Astrocyte (in vitro differentiated cells and primary cell): ENCODE measurements around the gene ERGIC2. TPM values are rescaled to one million over a fixed set of nuclear protein-coding genes. Genes with fewer than 3 reads are reported as not detected.

Experiments used
- DNase-seq: peaks from one replicate; pipeline ENCODE4 v3.0.0-alpha.2; 2010; ENCODE audit warnings: low read depth
- FAIRE-seq: peaks from 2 replicates; lab custom pipeline; 2011; peaks lifted over from hg19 to GRCh38; lab: Jason Lieb, UNC
- H2AFZ ChIP-seq: 2 replicates; pipeline ENCODE4 v1.6.0; 2012; ENCODE audit warnings: low read depth, low read length, inconsistent platforms
- H3K27ac ChIP-seq: 2 replicates; pipeline ENCODE4 v1.5.1; 2011; ENCODE audit warnings: low read depth, low read length, inconsistent platforms
- H3K27me3 ChIP-seq: 2 replicates; pipeline ENCODE4 v1.6.0; 2011; ENCODE audit warnings: low read length, inconsistent platforms; ENCODE audit not compliant: insufficient read depth
- H3K36me3 ChIP-seq: 2 replicates; pipeline ENCODE4 v1.5.1; 2011; ENCODE audit warnings: low read length, inconsistent platforms; ENCODE audit not compliant: insufficient read depth
- H3K4me1 ChIP-seq: 2 replicates; pipeline ENCODE4 v1.5.1; 2011; ENCODE audit warnings: low read length, inconsistent platforms; ENCODE audit not compliant: insufficient read depth
- H3K4me2 ChIP-seq: 2 replicates; pipeline ENCODE4 v1.6.0; 2012; ENCODE audit warnings: low read length, inconsistent platforms
- H3K4me3 ChIP-seq: 2 replicates; pipeline ENCODE4 v1.5.1; 2011; ENCODE audit warnings: low read depth, mild to moderate bottlenecking, low read length, inconsistent platforms; ENCODE audit not compliant: insufficient read depth
- H3K79me2 ChIP-seq: 2 replicates; pipeline ENCODE4 v1.6.0; 2012; ENCODE audit warnings: mild to moderate bottlenecking, low read length, inconsistent platforms; ENCODE audit not compliant: insufficient read depth
- H3K9ac ChIP-seq: 2 replicates; pipeline ENCODE4 v1.6.0; 2012; ENCODE audit warnings: mild to moderate bottlenecking, low read length, inconsistent platforms
- H3K9me3 ChIP-seq: 2 replicates; pipeline ENCODE4 v1.5.1; 2012; ENCODE audit warnings: low read depth, mild to moderate bottlenecking, low read length, inconsistent platforms; ENCODE audit not compliant: insufficient read depth
- H4K20me1 ChIP-seq: 2 replicates; pipeline ENCODE4 v1.6.0; 2012; ENCODE audit warnings: low read length, inconsistent platforms; ENCODE audit not compliant: insufficient read depth
- H3K27ac Mint-ChIP-seq: one replicate; pipeline ENCODE4 v1.8.0; 2021; ENCODE audit warnings: mild to moderate bottlenecking, mixed read lengths; ENCODE audit not compliant: unreplicated experiment
- H3K27me3 Mint-ChIP-seq: one replicate; pipeline ENCODE4 v1.8.0; 2021; ENCODE audit warnings: low read depth, mixed read lengths; ENCODE audit not compliant: unreplicated experiment
- H3K36me3 Mint-ChIP-seq: one replicate; pipeline ENCODE4 v1.8.0; 2021; ENCODE audit warnings: low read depth, mixed read lengths; ENCODE audit not compliant: unreplicated experiment
- H3K4me1 Mint-ChIP-seq: one replicate; pipeline ENCODE4 v1.8.0; 2021; ENCODE audit warnings: low read depth, mixed read lengths; ENCODE audit not compliant: unreplicated experiment
- H3K4me3 Mint-ChIP-seq: one replicate; pipeline ENCODE4 v1.8.0; 2021; ENCODE audit warnings: mild to moderate bottlenecking, moderate library complexity, mixed read lengths; ENCODE audit not compliant: unreplicated experiment
- H3K9me3 Mint-ChIP-seq: one replicate; pipeline ENCODE4 v1.8.0; 2021; ENCODE audit warnings: mild to moderate bottlenecking, mixed read lengths; ENCODE audit not compliant: unreplicated experiment
- EZH2 ChIP-seq: IDR thresholded peaks from 2 replicates; pipeline ENCODE4 v1.6.1; 2012; ENCODE audit warnings: mild to moderate bottlenecking, low read length, inconsistent platforms; ENCODE audit not compliant: insufficient read depth
- total RNA-seq: library from RNA; stranded (reverse); gene quantifications from 2 replicates; pipeline ENCODE4 v1.2.1, GENCODE V29; 2021
- TF ChIP-seq, protein P1 (sequence below): IDR thresholded peaks from 2 replicates; pipeline ENCODE4 v1.5.1; 2011; ENCODE audit warnings: low read depth, mild to moderate bottlenecking, inconsistent platforms, low read length, moderate library complexity; ENCODE audit not compliant: insufficient read depth

Gene ERGIC2
- total RNA-seq, 1 donor from 2014 or later, result 81.5 TPM

DNA sequence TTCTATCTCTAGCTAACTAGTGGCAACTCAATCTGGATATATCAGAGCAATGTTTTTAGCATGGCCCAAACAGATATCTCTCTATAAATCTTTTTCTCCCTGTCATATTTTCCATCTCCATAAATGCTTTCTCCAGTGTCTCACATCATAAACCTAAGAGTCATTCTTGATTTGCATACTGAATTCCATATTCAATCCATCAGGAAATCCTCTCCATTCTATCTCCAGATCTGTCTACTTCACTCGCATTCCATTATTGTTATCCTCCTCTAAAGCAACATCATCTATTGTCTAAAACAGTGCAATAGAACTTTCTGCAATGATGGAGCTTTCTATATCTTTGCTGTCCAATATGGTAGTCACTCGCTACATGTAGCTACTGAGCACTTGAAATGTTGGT lies 45.5 kb upstream of the ERGIC2 start:
- no peak for FAIRE-seq
- DNase-seq, result no peak
- Histone ChIP-seq H3K4me3 (no peak overlapping the region), H3K9me3 (no peaks in the 10 kb centered on the region), H3K27me3 (no peaks in the 10 kb centered on the region), H4K20me1 (no peaks in the 10 kb centered on the region), H2AFZ (no peak overlapping the region), H3K27ac (no peak overlapping the region), H3K79me2 (no peaks in the 10 kb centered on the region), H3K9ac (no peak overlapping the region), H3K4me1 (no peaks in the 10 kb centered on the region), H3K36me3 (no peaks in the 10 kb centered on the region), H3K4me2 (no peak overlapping the region)
- Mint-ChIP-seq H3K27me3 (no peaks in the 10 kb centered on the region), H3K9me3 (peaks cover 4% of the 10 kb centered on the region), H3K4me1 (peaks cover 5% of the 10 kb centered on the region), H3K4me3 (no peak overlapping the region), H3K36me3 (no peaks in the 10 kb centered on the region), H3K27ac (no peak overlapping the region)
- TF ChIP-seq EZH2, result no peak
- TF ChIP-seq, protein P1, sequence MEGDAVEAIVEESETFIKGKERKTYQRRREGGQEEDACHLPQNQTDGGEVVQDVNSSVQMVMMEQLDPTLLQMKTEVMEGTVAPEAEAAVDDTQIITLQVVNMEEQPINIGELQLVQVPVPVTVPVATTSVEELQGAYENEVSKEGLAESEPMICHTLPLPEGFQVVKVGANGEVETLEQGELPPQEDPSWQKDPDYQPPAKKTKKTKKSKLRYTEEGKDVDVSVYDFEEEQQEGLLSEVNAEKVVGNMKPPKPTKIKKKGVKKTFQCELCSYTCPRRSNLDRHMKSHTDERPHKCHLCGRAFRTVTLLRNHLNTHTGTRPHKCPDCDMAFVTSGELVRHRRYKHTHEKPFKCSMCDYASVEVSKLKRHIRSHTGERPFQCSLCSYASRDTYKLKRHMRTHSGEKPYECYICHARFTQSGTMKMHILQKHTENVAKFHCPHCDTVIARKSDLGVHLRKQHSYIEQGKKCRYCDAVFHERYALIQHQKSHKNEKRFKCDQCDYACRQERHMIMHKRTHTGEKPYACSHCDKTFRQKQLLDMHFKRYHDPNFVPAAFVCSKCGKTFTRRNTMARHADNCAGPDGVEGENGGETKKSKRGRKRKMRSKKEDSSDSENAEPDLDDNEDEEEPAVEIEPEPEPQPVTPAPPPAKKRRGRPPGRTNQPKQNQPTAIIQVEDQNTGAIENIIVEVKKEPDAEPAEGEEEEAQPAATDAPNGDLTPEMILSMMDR, result no peak

DNA sequence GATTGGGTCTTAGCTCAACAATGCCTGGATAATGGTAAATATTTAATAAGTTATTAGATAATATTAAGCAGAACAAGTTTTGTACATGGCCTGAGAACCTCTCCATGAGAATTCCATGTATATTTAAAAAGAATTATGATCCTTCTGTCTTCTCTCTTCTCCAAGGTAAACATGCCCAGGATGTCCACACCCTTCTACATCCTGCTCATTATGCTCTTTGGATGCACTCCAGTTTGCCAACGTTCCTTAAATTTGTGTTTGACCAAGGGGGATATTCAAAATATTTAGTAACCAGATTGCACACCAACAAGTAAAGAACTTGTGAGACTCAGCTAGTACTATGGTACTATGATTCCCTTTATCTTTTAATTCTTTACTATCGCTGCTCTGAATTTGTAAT lies 44.8 kb upstream of the ERGIC2 start:
- Mint-ChIP-seq H3K4me3 (no peak overlapping the region), H3K27me3 (no peaks in the 10 kb centered on the region), H3K4me1 (peaks cover 5% of the 10 kb centered on the region), H3K36me3 (no peaks in the 10 kb centered on the region), H3K9me3 (peaks cover 4% of the 10 kb centered on the region), H3K27ac (no peak overlapping the region)
- no peaks in the 10 kb centered on the region for H3K9me3 ChIP-seq
- FAIRE-seq, result no peak
- H3K9ac ChIP-seq, result no peak overlapping the region
- H3K36me3 ChIP-seq, result no peaks in the 10 kb centered on the region
- no peak overlapping the region for H2AFZ ChIP-seq
- H3K79me2 ChIP-seq, result no peaks in the 10 kb centered on the region
- H3K4me1 ChIP-seq, result no peaks in the 10 kb centered on the region
- H3K27me3 ChIP-seq, result no peaks in the 10 kb centered on the region
- no peak overlapping the region for H3K4me3 ChIP-seq
- TF ChIP-seq EZH2, result no peak
- TF ChIP-seq, protein P1, result no peak
- no peak overlapping the region for H3K4me2 ChIP-seq
- DNase-seq, result no peak
- H4K20me1 ChIP-seq, result no peaks in the 10 kb centered on the region
- H3K27ac ChIP-seq, result no peak overlapping the region

GRCh38 chr12:29416748-29417147 lies 35.8 kb upstream of the ERGIC2 start:
- Mint-ChIP-seq H3K27ac (no peak overlapping the region), H3K4me1 (no peaks in the 10 kb centered on the region), H3K27me3 (no peaks in the 10 kb centered on the region), H3K9me3 (peaks cover 4% of the 10 kb centered on the region), H3K36me3 (no peaks in the 10 kb centered on the region), H3K4me3 (no peak overlapping the region)
- Histone ChIP-seq H3K36me3 (no peaks in the 10 kb centered on the region), H3K4me3 (no peak overlapping the region), H3K79me2 (no peaks in the 10 kb centered on the region), H3K27me3 (no peaks in the 10 kb centered on the region), H4K20me1 (no peaks in the 10 kb centered on the region), H3K4me1 (no peaks in the 10 kb centered on the region), H3K27ac (no peak overlapping the region), H2AFZ (no peak overlapping the region), H3K9me3 (no peaks in the 10 kb centered on the region), H3K4me2 (no peak overlapping the region), H3K9ac (no peak overlapping the region)
- FAIRE-seq (no peak), DNase-seq (no peak)
- TF ChIP-seq, protein P1, result no peak
- TF ChIP-seq EZH2, result no peak
